Natural killer cell (primary cell): Measurements from ENCODE around the gene GTF3C1. TPM values are rescaled to one million over a fixed set of nuclear protein-coding genes. Genes with fewer than 3 reads are reported as not detected.

Experiments used
- ATAC-seq, 3 donors: fragments of 150-1000 bp in 2 of 3; fragments of 200-7000 bp in 1 of 3; cut with Tn5 transposase; 1 replicate in 1 of 3; 2 replicates in 2 of 3; pipeline ENCODE4 v1.10.0; 2021; ENCODE audit warnings: mild to moderate bottlenecking in 2 of 3, moderate library complexity in 2 of 3
- DNase-seq, 2 donors: peaks; one replicate each; pipeline versions ENCODE4 v3.0.0 to v3.0.0-alpha.2; 2013 to 2021; ENCODE audit warnings: mixed read lengths in 1 of 2
- H3K27ac ChIP-seq: one replicate; pipeline ENCODE4 v1.5.1; 2013; ENCODE audit warnings: mild to moderate bottlenecking, low read length
- H3K27me3 ChIP-seq: one replicate; pipeline ENCODE4 v1.6.1; 2013; ENCODE audit warnings: low read length; ENCODE audit not compliant: control insufficient read depth, insufficient read depth
- H3K36me3 ChIP-seq: one replicate; pipeline ENCODE4 v1.6.1; 2013; ENCODE audit warnings: low read length; ENCODE audit not compliant: control insufficient read depth, insufficient read depth
- H3K4me1 ChIP-seq: one replicate; pipeline ENCODE4 v1.6.1; 2013; ENCODE audit warnings: low read length; ENCODE audit not compliant: control insufficient read depth, insufficient read depth
- H3K4me3 ChIP-seq: one replicate; pipeline ENCODE4 v1.5.1; 2013; ENCODE audit warnings: low read length
- H3K9me3 ChIP-seq: one replicate; pipeline ENCODE4 v1.6.1; 2013; ENCODE audit warnings: low read length; ENCODE audit not compliant: control insufficient read depth, insufficient read depth
- H3K27ac Mint-ChIP-seq, 2 donors: one replicate each; pipeline ENCODE4 v1.8.0; 2022; ENCODE audit warnings: mild to moderate bottlenecking in 2 of 2, mixed read lengths in 2 of 2, moderate library complexity in 1 of 2
- H3K27me3 Mint-ChIP-seq, 2 donors: one replicate each; pipeline ENCODE4 v1.8.0; 2022; ENCODE audit warnings: low read depth in 2 of 2, mixed read lengths in 2 of 2
- H3K36me3 Mint-ChIP-seq: one replicate; pipeline ENCODE4 v1.8.0; 2022; ENCODE audit warnings: mixed read lengths
- H3K4me1 Mint-ChIP-seq, 2 donors: one replicate each; pipeline ENCODE4 v1.8.0; 2022; ENCODE audit warnings: mixed read lengths in 2 of 2
- H3K4me3 Mint-ChIP-seq: one replicate; pipeline ENCODE4 v1.8.0; 2022; ENCODE audit warnings: mild to moderate bottlenecking, moderate library complexity, mixed read lengths
- H3K9me3 Mint-ChIP-seq, 2 donors: one replicate each; pipeline ENCODE4 v1.8.0; 2022; ENCODE audit warnings: mixed read lengths in 2 of 2
- CTCF ChIP-seq: fragments of 200-600 bp; IDR thresholded peaks from one replicate; pipeline ENCODE4 v1.8.0; 2022; ENCODE audit warnings: antibody characterized with exemption
- WGBS: methylation state at CpG from one replicate; pipeline ENCODE4 v1.1.7; 2013; ENCODE audit warnings: missing lambda C conversion rate; ENCODE audit not compliant: insufficient coverage; 5-methylcytosine and 5-hydroxymethylcytosine counted together
- intact Hi-C: fragments of 100-400 bp; cut with micrococcal nuclease; formaldehyde crosslinking; loops from one replicate; pipeline ENCODE4 v1.14.2; 2022
- total RNA-seq, 4 donors: library from RNA; stranded (reverse); fragments of 120-200 nt in 1 of 4; gene quantifications; one replicate each; pipeline versions ENCODE4 v1.2.3 to v1.2.4, GENCODE V29; 2013 to 2022

The GTF3C1 gene
- total RNA-seq, 3 donors from 2014 or later (not counting 1 experiment from before 2014, with no cell fraction given) = 111 to 160 (median 125) TPM

- no peaks in the 10 kb centered on the region for H3K36me3 Mint-ChIP-seq
- peaks cover 90% of the 10 kb centered on the region for H3K4me1 ChIP-seq
- no peak for TF ChIP-seq CTCF
- H3K27me3 Mint-ChIP-seq = no peaks in the 10 kb centered on the region
- peak overlapping the region; percentile 10 for H3K27ac ChIP-seq
- peaks cover 59 to 66% of the 10 kb centered on the region in 2 donors for H3K4me1 Mint-ChIP-seq
- no peaks in the 10 kb centered on the region for H3K27me3 ChIP-seq
- peaks cover 11% of the 10 kb centered on the region for H3K36me3 ChIP-seq
- H3K4me3 ChIP-seq = no peak overlapping the region
- no peaks in the 10 kb centered on the region for H3K9me3 Mint-ChIP-seq
- H3K9me3 ChIP-seq = no peaks in the 10 kb centered on the region
- H3K4me3 Mint-ChIP-seq = no peak overlapping the region
- peak overlapping the region; percentile 84 to 98 for H3K27ac Mint-ChIP-seq
- WGBS = 64% methylated on average over 3 of the region's 3 CpGs
- no peak for ATAC-seq
- intact Hi-C loops = no loop called here
- DNase-seq = no peak
Measured at GRCh38 chr16:27453494-27453825, 96.3 kb downstream of the GTF3C1 start.

- ATAC-seq = no peak
- H3K36me3 Mint-ChIP-seq = no peaks in the 10 kb centered on the region
- no peak for TF ChIP-seq CTCF
- peak in 1 of 2 donors; percentile 28 for DNase-seq
- peaks cover 66 to 73% of the 10 kb centered on the region in 2 donors for H3K4me1 Mint-ChIP-seq
- Histone ChIP-seq H3K4me3 (no peak overlapping the region), H3K4me1 (peaks cover 97% of the 10 kb centered on the region), H3K27me3 (no peaks in the 10 kb centered on the region), H3K36me3 (peaks cover 13% of the 10 kb centered on the region), H3K27ac (peak overlapping the region; percentile 10), H3K9me3 (no peaks in the 10 kb centered on the region)
- H3K4me3 Mint-ChIP-seq = no peak overlapping the region
- 87% methylated on average over 16 of the region's 16 CpGs for WGBS
- peak overlapping the region; percentile 90 to 98 for H3K27ac Mint-ChIP-seq
- intact Hi-C loops = no loop called here
- H3K9me3 Mint-ChIP-seq = no peaks in the 10 kb centered on the region
- H3K27me3 Mint-ChIP-seq = no peaks in the 10 kb centered on the region
Measured at GRCh38 chr16:27452569-27453493, 96.9 kb downstream of the GTF3C1 start.

GRCh38 chr16:27450196-27450549 is 99.5 kb downstream of the GTF3C1 start:
- Mint-ChIP-seq H3K27me3 (no peaks in the 10 kb centered on the region), H3K9me3 (no peaks in the 10 kb centered on the region), H3K36me3 (no peaks in the 10 kb centered on the region), H3K4me3 (peak overlapping the region; percentile 81), H3K4me1 (peaks cover 73 to 79% of the 10 kb centered on the region in 2 donors), H3K27ac (peak overlapping the region; percentile 90 to 98)
- peak overlapping the region; percentile 98 for H3K27ac ChIP-seq
- no peaks in the 10 kb centered on the region for H3K27me3 ChIP-seq
- peaks cover 100% of the 10 kb centered on the region for H3K4me1 ChIP-seq
- intact Hi-C loops = loop anchor here (1.0 to 2.0 kb wide), 4 partner anchors 13 to 83 kb away; partner anchors contain the start of gene IL21R
- H3K9me3 ChIP-seq = no peaks in the 10 kb centered on the region
- no peak for TF ChIP-seq CTCF
- peaks cover 32% of the 10 kb centered on the region for H3K36me3 ChIP-seq
- DNase-seq (no peak), ATAC-seq (peak in 1 of 3 donors; percentile 37)
- whole genome bisulfite sequencing = 3% methylated on average over 4 of the region's 5 CpGs
- H3K4me3 ChIP-seq = peak overlapping the region; percentile 0
